SKM-1 treated with dmso at 0.1 percent for 144 hours (cell line): ENCODE data around the gene PAX2.

Source experiments
- DNase-seq: peaks from one replicate; lab custom pipeline; 2025; ENCODE audit not compliant: unreplicated experiment; lab: John Stamatoyannopoulos, UW

The PAX2 gene

DNA sequence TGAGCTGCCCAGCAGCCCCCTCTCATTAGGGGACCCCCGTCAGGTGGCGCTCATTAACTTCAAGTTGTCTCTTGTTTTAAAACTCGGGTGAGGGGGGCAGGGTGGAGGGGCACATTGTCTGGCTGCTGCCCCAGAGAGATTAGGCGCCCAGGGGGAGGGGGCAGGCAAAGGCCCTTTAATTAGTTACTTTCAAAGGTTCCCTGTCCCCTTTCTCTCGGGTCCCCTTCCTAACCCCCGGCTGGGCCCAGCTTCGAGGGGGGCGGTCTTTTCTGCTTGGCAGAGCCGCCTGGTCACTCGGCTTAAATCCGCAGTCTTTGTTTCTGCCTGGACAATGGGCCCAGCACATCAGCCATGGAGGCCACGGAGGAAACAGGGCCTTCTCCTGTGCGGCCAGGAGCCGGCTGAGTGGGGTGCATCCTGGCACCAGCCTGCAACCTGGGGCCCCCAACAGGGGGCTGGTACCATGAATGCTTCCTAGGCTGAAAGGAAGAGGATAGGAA, 128.5 kb downstream of the PAX2 start:
- DNase-seq: no peak

DNA sequence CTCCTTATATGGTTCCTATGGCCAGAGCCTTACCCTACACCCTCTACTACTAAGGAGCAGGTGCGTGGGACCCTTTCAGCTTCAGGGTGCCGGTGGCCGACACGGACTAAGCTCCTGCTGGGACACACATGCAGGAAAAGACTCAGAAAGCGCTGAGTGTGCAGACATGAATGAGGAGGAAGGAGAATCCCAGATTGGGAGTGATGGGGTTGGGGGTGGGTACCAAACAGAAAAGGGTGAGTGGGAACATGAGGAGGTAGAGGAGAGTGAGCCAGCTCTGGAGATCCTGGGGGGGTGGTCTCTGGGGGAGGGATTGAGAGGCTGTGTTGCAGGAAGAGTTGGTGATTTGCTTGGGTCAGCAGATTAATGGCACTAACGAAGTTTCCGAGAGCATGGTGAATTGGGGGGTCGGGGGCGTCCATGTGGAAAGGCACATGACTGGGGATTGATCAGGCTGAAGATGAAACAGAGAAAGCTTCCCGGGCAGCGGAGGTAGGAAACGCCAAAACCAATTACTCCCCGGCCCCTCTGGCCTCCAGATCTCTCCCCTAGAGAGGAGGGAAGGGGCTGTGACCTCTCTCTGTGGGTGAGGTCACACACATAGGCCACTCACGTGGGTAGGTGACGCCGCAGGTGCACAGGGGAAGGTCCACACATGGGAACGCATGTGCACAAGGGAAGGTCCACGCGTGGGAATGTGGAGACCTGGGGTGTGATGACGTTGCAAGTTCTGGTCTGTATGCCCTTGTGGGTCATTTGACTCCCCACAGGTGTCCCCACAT, 129.5 kb downstream of the PAX2 start:
- DNase-seq: no peak

DNA sequence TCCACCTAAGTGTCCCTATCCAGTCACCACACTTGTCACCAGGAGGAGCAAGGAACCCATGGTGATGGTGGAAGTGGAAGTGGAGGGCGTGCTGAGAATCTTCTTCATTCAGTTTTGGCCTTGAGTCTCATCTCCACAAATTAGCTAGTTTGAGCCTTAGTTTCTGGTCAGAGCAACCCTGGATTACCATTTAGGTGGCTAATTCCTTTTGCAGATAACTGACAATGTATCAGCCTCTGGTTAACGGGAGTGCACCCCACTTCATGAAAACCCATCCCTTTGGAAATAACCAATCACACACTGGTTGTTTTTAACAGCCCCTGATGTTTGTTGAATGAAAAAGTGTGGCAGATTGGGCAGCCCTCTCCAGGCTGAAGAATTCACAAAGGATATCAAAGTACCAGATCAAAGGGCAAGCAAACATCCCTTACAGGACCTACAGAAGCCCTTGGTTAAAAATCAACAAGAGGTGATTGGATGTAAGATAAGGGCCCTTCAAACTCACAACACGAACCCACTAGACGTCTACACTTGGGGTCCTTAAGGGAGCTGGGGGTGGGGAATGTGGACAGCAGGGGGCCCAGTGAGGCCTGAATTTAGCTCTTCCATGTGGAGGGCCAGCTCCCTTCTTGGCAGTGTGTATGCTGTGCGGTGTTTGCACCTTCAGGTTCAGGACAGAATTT, 130.2 kb downstream of the PAX2 start:
- no peak for DNase-seq

DNA sequence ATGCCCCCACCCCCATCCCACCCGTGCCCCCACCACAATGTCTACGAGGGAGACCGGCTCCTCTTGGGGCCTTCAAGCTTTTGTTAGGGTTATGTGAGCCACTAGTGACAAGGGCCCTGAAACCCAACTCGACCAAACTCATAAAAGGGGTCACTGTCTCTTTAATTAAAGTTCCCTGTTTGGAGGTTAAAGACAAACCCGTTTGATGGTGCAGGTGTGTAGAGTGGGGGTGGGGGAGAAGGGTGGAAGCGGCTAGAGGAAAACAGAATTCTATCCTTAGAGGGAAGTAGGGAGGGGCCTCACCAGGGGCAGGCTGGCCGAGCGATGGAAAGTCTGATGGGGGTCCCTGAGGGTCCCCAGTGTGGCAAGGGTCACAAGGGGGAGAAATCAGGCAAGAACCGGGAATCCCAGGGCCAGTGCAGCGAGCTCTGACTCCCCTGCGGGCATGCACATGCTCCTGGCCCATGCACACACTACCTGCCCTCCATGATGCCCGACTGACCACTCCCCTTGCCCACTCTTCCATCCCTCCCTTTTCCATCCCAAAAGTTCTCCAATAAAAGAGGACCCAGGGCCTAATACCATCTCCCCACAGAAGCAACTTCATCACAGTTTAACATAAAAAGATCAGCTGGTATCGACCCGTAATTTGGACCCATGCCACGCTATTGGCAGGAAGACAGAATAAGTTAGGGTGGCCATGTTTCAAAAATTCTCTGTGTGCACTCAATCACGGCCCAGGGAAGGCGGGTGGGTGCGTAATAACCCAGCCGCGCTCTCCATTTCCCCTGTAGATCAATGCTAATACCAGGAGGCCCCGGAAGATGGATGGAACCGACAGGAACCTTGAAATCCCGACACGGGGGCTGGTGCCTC, 131.4 kb downstream of the PAX2 start:
- no peak for DNase-seq

DNA sequence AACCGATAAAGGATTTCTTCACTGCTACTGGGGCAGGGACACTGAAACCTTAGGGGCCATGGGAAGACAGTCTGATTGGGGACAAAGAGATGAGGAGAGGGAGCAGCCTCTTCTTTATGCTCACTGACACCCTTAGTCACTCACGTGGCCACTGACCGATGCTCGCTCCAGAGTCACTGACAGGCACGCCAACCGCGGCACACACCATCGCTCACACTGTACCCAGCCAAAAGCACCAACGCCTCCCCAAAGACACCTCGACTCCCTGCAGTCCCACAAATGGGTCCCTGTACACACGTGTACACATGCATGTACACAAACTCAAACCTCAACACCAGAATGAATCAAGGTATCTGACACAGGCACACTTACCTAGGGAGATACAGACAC, 132.1 kb downstream of the PAX2 start:
- no peak for DNase-seq

DNA sequence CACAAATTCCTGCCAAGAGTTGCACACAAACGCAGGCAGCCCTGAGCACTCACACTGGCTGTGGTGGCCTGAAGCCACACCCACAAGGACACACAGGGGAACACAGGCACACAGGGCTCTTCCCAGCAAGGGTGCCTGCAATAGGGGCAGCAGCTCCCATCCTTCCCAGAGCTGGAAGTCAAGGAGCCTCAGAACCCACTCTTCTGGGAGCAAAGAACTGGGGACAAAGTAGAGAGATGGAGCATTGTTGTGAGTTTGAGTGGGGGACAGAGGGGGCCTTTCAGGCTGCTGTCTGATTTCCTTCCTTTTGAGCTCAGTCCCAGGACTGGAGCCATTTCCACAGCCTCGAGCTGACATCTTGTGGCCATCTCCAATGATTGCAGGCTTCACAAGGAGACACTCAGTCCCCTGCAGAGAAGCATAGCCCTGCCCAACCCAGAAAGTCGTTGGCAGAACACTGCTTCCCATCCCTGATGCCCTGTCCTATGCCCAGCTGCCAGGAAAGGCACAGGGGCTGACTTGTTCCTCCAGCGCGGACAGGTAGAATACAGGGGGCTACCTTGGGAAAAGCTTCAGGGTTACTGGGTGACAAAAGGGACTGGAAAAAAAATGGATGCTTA, 133.0 kb downstream of the PAX2 start:
- peak; percentile 61 for DNase-seq
